ENCODE data around the gene AASS.

Gene AASS

DNA sequence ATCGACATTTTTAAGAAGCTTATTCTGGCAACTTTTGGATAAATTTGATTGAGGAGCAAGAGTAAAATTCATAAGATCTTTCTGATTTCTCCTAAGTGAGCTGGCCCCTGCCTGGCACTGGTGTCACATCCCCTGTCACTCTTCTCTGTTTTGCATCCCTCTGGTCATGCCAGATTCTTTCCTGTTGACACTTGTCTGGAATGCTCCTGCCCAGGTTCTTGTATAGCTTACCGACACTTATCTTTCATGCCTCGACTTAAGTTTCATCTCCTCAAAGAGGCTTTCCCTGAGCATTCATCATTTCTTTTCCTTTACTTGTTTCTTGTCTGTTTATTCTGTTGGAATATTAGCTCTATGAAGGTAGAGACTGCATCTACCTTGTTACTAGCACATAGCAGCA is 22.2 kb upstream of the AASS start:
- TF ChIP-seq, protein P1, sequence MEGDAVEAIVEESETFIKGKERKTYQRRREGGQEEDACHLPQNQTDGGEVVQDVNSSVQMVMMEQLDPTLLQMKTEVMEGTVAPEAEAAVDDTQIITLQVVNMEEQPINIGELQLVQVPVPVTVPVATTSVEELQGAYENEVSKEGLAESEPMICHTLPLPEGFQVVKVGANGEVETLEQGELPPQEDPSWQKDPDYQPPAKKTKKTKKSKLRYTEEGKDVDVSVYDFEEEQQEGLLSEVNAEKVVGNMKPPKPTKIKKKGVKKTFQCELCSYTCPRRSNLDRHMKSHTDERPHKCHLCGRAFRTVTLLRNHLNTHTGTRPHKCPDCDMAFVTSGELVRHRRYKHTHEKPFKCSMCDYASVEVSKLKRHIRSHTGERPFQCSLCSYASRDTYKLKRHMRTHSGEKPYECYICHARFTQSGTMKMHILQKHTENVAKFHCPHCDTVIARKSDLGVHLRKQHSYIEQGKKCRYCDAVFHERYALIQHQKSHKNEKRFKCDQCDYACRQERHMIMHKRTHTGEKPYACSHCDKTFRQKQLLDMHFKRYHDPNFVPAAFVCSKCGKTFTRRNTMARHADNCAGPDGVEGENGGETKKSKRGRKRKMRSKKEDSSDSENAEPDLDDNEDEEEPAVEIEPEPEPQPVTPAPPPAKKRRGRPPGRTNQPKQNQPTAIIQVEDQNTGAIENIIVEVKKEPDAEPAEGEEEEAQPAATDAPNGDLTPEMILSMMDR (IDR thresholded peaks at IDR 0.05; ENCODE audit: unreplicated experiment in 3 of 3): no peak
- Mint-ChIP-seq H3K4me3 (no peak overlapping the region), H3K36me3 (ENCODE audit: low read depth) (no peaks in the 10 kb centered on the region), H3K27ac (no peak overlapping the region), H3K27me3 (ENCODE audit: low read depth) (no peaks in the 10 kb centered on the region), H3K9me3 (no peaks in the 10 kb centered on the region), H3K4me1 (peaks cover 6% of the 10 kb centered on the region)

DNA sequence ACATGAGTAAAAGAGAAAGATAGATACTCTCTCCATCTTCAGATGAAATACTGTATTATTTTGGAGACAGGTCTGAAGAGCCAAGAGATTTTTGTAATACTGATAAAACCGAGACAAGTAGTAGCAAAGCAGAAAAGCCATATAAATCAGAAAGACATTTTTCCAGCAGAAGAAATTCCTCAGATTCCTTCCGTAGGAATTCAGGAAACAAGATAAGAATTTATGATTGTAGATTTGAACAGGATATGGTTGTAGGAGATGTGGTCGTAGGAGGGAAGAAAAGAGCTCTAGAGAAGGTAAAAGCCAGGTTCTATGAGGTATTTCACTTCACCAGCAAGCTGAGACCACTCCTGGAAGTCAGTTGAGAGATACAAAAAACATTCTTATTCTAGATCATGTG is 17.6 kb upstream of the AASS start:
- Mint-ChIP-seq H3K4me1 (peaks cover 8% of the 10 kb centered on the region), H3K9me3 (no peaks in the 10 kb centered on the region), H3K27ac (peak overlapping the region in 1 of 3 experiments; percentile 2), H3K27me3 (ENCODE audit: low read depth) (no peaks in the 10 kb centered on the region), H3K4me3 (no peak overlapping the region), H3K36me3 (ENCODE audit: low read depth) (no peaks in the 10 kb centered on the region)
- TF ChIP-seq, protein P1 (IDR thresholded peaks at IDR 0.05; ENCODE audit: unreplicated experiment in 3 of 3): no peak

DNA sequence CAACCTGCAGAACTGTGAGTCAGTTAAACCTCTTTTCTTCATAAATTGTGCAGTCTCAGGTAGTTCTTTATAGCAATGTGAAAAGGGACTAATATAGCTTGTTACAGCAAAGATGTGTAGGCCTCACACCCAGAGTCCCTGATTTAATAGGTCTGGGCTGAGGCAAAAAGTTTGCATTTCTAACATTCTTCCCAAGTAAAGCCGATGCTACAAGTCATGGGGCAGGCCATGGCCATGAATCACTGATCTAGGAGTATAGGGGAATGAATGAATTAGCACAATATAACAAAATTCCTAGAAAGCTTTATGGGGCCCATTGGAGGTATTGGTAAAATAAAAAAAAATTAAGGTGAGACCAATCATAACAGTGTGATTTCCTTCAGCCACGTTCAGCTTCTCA is 11.5 kb upstream of the AASS start:
- Mint-ChIP-seq H3K4me3 (no peak overlapping the region), H3K4me1 (peaks cover 5% of the 10 kb centered on the region), H3K27ac (no peak overlapping the region), H3K36me3 (ENCODE audit: low read depth) (no peaks in the 10 kb centered on the region), H3K27me3 (ENCODE audit: low read depth) (no peaks in the 10 kb centered on the region), H3K9me3 (no peaks in the 10 kb centered on the region)
- TF ChIP-seq, protein P1 (IDR thresholded peaks at IDR 0.05; ENCODE audit: unreplicated experiment in 3 of 3): no peak

DNA sequence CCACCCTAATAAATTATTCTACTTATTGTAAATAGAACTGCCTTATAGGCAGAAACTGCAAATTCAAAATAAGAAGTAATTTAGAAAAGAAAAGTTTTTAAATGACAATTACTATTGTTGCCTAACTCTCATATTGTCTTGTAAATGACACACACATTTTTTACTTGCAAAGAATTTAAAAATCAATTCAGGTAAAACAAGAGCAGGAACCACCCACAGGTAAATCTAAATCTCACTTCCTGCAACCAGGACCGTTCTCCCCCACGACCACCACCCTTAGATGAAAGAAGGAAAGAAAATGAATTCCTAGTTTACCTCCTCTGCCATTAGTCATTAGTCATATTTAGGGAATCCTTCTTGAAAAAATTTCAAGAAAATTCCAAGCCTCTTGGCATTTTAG is 4.8 kb upstream of the AASS start:
- Mint-ChIP-seq H3K4me1 (peaks cover 5% of the 10 kb centered on the region), H3K27ac (no peak overlapping the region), H3K36me3 (ENCODE audit: low read depth) (no peaks in the 10 kb centered on the region), H3K9me3 (no peaks in the 10 kb centered on the region), H3K4me3 (no peak overlapping the region), H3K27me3 (ENCODE audit: low read depth) (no peaks in the 10 kb centered on the region)
- TF ChIP-seq, protein P1 (IDR thresholded peaks at IDR 0.05; ENCODE audit: unreplicated experiment in 3 of 3): no peak

DNA sequence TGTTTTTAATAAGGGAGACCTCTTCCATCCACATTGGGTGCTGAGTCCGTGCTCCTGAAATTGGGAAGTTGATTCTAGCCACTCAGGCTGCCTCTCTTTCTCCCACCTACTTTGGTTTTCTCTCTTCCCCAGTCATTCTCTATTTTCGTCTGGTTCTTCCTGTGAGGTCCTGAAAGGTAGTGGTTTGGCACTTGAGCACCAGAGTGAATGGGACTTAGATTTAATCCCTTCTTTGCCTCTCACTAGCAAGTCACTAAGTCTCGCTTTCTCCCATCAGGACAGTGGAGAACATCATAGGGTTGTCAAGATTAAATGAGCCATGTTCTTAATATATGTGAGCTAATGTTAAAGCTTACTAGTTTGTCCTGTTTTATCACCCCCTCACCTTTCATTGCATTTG is 4.0 kb upstream of the AASS start:
- TF ChIP-seq, protein P1 (IDR thresholded peaks at IDR 0.05; ENCODE audit: unreplicated experiment in 3 of 3): no peak
- H3K27me3 Mint-ChIP-seq (ENCODE audit: low read depth): peaks cover 2% of the 10 kb centered on the region
- no peaks in the 10 kb centered on the region for H3K9me3 Mint-ChIP-seq
- H3K4me1 Mint-ChIP-seq: peaks cover 12% of the 10 kb centered on the region
- H3K27ac Mint-ChIP-seq: no peak overlapping the region
- H3K4me3 Mint-ChIP-seq: peak overlapping the region in 1 of 3 experiments; percentile 25
- H3K36me3 Mint-ChIP-seq (ENCODE audit: low read depth): no peaks in the 10 kb centered on the region

DNA sequence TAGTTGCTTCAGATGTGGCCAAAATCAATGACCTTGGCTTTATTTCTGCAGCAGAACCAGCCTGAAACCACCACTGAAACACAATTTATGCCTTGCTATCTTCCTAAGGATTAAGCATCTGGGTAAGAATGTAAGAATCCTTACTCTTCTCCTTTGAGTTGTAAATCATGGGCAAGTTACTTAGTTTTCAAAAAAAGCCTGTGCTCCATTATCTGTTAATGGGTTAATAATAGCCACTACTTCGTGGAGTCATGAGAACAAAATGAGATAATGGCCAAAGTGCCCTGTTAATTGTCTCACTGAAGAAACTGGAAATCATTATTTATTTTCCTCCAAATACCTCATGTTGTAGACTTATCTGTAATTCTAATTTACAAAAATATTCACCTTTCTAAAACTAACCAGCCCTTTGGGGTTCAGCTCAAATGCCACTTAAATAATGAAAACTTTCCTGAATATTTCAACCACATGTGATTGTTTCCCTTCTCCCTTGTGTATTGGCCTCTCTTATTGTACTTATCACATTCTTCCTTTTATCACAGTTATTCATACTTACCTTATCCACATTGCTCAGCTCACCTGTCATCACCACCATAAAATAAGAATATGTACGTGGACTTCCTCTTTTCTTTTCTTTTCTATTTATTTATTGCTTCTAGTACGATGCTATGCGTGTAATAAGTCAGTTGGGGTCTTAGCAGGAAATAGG is 2.0 kb upstream of the AASS start:
- Mint-ChIP-seq H3K27ac (no peak overlapping the region), H3K27me3 (ENCODE audit: low read depth) (peaks cover 3% of the 10 kb centered on the region), H3K9me3 (no peaks in the 10 kb centered on the region), H3K4me1 (peaks cover 25% of the 10 kb centered on the region), H3K4me3 (peak overlapping the region; percentile 57 to 77 (median 75)), H3K36me3 (ENCODE audit: low read depth) (no peaks in the 10 kb centered on the region)
- TF ChIP-seq, protein P1 (IDR thresholded peaks at IDR 0.05; ENCODE audit: unreplicated experiment in 3 of 3): no peak
